GM21576 (cell line): Measurements from ENCODE around the gene KCNQ4.

ENCODE experiments used
- ATAC-seq: cut with Tn5 transposase; IDR thresholded peaks from one replicate; pipeline ENCODE4 v1.9.1; 2021; ENCODE audit warnings: mild to moderate bottlenecking, moderate library complexity; ENCODE audit not compliant: unreplicated experiment

Gene KCNQ4

DNA sequence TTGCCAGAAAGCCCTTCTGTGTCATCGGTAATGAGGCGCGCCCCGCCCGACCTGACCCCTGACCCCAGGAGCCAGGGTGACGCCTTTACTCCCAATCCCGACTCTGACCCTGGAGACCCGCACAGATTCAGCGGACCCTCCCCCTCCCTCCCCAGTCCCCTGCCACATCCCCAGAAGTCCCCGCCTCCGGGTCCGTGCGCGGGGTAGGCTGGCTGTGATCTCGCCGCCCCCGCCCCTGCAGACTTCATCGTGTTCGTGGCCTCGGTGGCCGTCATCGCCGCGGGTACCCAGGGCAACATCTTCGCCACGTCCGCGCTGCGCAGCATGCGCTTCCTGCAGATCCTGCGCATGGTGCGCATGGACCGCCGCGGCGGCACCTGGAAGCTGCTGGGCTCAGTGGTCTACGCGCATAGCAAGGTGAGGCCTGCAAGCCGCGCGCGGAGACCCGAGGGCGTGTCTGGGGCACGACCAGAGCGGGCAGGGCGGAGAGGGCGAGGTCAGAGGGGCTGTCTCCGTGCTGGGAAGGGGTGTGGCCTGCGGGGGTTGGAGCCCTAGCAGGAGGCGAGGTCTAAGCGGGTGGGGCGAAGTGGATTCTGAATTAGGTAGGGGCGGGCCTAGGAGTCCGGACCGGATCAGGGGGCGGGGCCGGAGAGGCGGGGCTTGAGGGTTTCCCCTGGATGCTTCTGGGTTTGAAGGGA is 34.8 kb downstream of the KCNQ4 start:
- peak; percentile 81 for ATAC-seq

DNA sequence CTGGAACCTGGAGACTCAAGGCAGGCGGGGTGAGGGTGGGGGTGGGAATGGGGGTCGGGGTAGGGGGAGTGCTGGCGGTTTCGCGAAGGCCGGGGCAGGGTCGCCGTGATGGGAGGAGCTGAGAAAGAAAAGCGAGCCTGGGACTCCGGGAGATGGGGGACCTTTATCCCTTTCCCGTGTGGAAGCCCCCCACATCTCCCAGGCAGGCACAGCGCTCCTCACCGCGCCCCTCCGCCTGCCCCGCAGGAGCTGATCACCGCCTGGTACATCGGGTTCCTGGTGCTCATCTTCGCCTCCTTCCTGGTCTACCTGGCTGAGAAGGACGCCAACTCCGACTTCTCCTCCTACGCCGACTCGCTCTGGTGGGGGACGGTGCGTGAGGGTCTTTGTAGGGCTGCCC is 35.5 kb downstream of the KCNQ4 start:
- no peak for ATAC-seq

DNA sequence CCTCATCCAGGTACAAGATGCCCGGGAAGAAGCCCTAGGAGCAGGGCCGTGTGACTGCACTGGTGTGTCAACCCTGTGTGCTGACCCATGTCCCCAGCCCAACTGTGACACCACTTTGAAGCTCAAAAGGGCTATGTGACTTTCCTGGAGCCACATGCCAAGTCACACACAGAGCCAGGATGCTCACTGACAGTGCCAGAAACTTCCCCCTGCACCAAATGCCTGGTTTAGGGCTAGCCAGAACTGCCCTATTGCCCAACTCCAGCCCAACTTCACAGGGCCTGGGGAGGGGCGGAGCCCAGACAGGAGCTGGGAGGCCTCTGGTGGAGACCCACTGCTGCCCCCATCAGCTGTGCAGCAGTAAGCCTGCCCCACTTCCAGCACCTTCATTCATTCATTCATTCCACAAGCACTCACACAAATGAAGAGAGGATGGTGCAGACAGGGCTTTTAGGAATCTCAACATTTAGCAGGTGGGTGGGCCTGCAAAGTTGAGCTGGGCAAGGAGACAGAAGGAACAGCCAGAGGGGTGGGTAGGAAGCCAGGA is 36.7 kb downstream of the KCNQ4 start:
- ATAC-seq = no peak

DNA sequence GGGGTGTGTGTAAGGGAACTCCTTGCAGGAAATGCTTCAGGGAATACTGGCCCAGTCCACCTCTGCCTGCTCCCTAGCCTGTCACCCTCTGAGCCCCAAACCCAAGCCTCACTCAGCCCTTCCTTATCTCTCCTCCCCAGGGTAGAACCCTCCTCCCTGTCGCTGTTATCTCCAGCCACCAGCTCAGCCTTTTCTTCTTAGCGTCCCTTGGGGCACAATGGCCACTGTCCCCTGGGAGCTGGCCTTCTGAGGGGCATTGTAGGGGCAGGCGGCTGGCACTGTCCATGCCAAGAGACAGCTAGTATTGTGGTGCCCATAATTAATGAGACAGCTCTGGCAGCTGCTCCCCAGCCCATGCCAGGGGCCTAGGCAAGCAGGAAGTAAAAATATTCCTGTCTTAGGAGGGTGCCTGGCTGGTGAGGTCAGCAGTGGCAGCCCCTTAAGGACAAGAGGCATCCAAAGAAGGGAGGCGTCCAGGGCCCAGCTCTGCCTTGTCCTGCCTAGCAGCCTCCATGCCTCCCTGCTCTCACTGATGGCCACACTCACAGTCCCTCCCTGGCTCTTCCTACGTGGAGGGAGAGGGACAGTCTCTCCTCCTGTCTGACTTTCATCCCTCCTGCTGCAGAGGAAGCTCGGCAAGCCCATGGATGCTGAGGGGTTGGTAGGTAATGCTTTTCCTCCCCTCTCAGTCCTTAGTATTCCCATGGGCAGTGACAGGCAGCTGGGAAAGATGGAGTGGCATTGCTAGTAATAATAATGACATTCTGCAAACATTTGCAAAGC is 37.5 kb downstream of the KCNQ4 start:
- no peak for ATAC-seq

DNA sequence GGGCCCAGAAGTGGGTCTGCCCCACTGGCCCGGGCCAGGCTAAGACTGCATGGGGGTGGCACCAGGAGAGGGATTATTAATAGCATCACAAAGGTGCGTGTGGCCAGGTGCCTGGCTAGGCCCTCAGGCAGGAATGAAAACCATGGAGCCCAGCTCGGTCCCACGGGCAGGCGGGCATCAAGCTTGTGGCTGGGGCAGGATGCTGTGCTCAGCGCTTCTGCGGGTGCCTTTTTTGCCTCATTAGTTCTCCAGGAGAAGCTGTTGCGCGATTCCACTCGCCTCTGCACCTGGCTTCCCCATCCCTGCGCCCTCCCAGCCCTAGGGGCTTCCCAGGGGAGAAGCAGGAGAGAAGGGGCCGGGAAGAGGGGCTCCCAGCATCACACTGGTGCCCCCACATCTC is 39.3 kb downstream of the KCNQ4 start:
- ATAC-seq = no peak

DNA sequence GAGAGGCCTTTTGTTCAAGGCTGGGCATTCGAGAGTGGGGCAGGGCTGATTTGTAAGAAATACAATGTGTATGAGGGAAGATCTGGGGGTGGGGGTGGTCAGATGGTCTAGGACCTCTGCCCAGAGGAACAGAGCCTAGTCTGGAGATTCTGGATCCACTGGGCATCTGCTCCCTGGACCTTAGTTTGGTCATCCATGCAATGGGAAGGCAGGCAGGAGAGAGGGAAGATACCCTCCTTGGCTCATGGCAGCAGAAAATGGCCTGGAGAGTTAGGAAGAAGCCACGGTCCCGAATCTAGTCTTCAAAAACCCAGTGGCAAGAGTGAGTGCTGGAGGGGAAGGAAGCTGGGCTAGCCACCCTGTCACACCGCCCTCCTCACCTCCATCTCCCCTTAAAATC is 39.8 kb downstream of the KCNQ4 start:
- ATAC-seq = no peak

DNA sequence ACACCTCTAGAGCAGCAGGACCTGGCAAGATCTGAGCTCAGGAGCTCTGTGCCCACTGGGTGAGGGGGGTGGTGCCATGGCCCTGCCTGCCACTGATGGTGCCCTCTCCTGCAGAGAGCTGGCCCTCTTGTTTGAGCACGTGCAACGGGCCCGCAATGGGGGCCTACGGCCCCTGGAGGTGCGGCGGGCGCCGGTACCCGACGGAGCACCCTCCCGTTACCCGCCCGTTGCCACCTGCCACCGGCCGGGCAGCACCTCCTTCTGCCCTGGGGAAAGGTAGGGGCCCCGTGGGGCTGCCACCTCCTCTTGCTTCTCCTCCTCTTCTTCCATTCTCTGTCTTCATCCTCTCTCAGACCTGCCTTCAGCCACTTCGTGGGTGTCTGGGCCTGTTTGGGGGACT is 40.4 kb downstream of the KCNQ4 start:
- ATAC-seq = no peak

DNA sequence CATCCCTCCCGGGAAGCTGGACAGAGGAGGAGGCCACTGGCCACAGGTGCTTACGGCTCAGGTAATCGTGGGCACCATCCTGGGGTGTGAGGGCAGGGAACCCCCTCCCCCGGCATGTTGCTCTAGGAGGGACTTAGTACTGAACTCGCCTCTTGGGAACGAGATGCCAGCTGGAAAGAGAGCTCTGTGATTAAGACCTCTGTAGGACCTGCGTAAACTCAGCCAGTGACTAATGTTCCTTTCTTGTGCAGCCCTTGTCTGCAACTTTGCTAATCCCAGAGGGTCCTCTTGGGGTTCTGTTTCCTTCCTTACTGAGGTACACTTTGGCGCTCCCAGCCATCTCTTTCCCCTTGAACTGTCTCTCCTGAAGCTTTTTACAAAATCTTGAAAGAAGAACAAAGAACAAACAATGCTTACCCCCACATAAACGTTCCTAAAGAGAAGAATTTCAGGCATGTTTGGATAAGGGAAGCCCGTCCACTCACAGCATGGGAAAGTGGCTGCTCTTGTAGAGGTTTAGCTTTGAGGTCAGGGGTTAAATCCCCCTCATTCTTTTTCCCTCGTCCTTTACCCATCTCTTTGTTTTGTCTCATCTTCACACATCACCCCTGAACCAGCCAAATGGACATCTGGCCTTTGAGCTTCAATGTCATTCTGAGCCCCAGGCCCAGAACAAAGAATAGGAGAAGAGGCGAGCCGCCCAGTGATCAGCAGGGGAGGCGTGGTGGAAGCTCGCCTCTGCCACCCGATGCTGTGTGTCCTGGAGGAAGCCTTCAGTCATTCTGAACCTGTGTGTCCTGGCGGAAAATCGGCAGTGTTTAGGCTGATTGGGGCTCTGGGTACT is 41.2 kb downstream of the KCNQ4 start:
- ATAC-seq = no peak

DNA sequence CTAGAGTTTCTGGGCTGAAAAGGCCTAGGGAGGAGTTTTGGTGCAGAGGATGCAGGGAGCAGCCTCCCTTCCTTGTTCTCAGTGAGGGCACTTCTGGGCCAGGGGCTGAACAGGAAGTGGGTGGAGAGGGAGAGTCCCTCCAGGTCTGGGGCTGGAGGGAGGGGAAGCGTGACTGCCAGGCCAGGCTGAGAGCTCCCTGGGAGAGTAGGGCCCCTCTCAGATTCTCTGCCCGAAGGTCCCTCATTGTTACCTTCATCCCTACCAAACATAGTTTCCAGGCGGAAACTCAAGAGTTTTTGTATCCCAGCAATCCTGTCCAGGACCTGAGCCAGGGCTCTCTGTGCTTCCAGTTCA is 41.8 kb downstream of the KCNQ4 start:
- ATAC-seq = no peak

DNA sequence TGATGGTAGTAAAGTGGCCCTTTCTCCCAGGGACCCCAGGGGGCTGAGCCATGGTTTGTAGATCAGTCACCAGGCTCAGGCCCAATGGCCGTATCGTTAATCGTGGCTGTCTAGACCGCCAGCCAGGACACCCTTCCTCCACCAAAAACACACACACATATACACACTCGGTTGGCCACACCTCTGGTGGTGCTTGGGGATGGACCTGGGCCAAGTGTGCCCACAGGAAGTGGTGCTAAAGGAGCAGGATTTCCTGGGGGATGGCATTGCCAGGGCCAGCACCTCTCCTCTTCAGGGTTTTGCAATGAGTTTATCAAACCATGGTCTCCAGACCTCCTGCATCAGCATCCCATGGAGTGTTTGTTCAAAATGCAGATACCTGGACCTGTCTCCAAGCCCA is 42.4 kb downstream of the KCNQ4 start:
- no peak for ATAC-seq

DNA sequence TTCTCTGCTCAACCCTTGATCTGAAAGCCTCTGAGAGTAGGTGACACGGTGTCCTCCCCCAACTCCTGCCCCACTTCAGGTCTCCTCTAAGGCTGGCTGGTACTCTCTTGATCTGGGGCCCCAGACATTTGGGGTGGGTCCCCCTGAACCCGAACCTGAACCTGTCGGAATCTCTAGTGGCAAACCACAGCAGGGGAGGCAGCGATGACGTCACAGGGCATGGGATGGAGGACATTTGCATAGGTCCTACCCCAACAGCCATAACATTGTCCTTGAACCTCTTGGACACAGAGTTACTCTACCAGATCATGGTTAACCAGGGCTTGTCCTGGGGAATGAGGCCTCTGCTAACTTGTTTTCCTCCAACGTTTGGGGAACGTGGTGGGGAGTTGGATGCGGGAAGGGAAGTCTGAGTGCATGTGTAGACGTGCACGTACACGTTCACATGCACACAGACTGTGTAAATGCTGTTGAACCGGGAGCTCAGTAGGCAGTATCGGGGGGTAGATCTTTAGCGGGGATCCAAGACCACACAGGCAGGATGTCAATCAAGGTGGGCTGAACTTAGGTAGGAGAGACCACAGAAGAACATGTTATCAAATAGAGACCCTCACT is 46.2 kb downstream of the KCNQ4 start:
- no peak for ATAC-seq

DNA sequence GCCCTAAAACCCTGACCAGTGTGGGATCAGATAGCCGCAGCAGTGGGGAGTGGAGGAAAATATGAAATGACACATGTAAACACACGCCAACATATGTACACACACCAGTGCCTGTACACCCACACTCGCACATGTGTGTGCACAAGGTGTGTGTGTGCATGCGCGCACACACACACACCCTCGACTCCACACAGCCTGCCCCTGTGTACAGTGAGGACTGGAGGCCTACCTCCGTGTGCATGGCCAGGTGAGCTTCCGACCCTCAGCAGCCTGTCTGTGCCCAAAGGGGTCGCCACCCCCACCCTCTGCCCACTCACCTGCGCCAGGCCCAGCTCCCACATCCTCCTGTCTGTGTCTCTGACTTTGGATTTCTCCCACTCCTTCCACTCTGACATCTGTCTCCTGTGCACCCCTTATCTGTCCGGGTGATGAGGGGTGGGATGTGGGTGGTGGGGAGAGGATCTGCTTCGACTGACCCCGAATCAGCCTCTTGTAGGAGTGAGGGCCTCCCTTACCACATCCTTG is 46.9 kb downstream of the KCNQ4 start:
- ATAC-seq = no peak

DNA sequence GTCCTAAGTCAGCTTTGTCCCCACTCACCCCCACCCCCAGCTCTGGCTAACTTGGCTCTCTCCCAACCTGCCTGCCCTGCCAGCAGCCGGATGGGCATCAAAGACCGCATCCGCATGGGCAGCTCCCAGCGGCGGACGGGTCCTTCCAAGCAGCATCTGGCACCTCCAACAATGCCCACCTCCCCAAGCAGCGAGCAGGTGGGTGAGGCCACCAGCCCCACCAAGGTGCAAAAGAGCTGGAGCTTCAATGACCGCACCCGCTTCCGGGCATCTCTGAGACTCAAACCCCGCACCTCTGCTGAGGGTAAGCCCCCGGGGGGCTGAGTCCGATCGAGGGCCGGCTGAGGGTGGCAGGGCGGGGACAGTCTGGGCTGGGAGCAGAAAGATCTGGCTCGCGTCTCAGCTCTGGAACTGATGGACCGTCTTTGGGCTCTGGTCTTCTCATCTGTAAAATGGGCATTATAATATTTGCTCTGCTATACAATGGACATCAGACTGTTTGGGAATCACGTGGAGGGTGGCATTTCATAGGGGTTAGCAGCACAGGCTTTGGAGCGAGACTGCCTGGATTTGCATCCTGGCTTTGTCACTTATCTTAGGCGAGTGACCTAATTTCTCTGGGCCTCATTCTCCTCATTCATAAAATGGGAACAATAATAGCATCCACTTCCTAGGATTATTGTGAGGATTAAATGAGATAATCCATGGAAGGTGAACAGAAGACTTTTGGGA is 47.6 kb downstream of the KCNQ4 start:
- no peak for ATAC-seq

DNA sequence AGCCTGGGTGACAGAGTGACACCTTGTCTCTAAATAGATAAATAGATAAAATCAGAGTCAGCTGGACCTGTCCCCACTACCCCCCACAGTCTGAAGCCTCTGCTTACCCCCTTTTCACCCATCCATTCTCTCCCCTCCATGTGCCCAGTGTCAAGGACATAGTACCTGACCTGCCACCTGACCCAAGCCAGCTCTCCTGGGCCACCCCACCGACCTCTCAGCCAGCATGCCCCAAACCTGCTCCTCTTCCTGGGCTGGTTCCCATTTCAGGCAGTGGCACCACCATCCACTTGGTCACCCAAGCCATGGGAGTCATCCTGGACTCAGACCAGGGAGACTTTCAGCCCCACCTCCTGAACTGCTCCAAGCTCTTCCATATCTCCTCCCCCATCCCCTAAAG is 50.4 kb downstream of the KCNQ4 start:
- ATAC-seq = no peak

DNA sequence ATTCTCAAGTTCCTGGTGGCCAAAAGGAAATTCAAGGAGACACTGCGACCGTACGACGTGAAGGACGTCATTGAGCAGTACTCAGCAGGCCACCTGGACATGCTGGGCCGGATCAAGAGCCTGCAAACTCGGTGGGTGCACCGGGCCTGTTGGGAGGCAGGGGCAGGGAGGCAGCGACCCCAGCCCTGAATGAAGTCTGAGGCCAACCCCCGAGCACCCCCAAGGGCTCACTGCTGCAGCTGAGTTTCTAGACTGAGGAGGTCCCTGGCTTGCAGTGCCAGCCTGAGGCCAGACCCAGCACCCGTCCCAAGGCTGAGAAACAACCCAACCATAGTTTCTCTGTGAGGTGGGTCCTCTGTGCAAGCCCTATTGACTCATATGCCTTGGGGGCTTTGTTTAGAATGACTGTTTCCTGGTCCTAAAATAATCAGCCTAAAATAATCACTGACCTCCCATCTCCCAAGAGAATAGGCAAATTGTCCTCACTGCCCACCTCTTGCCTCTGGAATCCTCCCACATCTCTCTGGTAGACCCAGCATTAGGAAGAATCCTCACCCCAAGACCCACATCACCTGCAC is 51.5 kb downstream of the KCNQ4 start:
- no peak for ATAC-seq

DNA sequence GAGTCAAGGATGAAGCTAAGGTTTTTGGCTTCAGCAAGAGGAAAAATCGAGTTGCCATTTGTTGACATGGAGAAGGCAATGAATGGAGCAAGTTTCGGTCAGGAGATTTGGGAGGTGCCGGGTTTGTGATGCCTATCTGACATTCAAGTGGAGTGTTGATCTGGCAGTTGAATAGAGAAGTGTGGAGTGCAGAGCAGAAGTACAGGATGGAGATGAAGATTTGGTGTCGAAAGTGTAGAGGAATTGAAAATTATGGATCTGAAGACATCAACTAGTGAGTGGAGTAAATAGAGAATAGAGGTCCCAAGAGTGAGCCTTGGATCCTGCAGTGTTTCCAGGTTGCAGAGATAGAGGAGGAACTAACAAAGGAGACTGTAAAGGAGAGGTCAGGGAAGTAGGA is 52.7 kb downstream of the KCNQ4 start:
- ATAC-seq = no peak

DNA sequence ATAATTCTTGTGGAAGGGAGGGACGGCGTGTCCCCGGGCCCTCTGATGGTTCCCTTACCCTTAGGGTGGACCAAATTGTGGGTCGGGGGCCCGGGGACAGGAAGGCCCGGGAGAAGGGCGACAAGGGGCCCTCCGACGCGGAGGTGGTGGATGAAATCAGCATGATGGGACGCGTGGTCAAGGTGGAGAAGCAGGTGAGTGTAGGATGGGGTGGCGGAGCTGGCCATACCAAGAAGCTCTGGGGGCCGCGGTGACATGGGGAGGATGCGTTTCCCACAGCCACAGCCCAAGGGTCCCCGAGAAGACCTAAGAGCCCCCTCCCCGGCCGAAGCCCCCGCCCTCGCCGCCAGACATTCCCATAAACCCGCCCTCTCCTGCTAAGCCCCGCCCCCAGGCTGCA is 54.0 kb downstream of the KCNQ4 start:
- no peak for ATAC-seq

DNA sequence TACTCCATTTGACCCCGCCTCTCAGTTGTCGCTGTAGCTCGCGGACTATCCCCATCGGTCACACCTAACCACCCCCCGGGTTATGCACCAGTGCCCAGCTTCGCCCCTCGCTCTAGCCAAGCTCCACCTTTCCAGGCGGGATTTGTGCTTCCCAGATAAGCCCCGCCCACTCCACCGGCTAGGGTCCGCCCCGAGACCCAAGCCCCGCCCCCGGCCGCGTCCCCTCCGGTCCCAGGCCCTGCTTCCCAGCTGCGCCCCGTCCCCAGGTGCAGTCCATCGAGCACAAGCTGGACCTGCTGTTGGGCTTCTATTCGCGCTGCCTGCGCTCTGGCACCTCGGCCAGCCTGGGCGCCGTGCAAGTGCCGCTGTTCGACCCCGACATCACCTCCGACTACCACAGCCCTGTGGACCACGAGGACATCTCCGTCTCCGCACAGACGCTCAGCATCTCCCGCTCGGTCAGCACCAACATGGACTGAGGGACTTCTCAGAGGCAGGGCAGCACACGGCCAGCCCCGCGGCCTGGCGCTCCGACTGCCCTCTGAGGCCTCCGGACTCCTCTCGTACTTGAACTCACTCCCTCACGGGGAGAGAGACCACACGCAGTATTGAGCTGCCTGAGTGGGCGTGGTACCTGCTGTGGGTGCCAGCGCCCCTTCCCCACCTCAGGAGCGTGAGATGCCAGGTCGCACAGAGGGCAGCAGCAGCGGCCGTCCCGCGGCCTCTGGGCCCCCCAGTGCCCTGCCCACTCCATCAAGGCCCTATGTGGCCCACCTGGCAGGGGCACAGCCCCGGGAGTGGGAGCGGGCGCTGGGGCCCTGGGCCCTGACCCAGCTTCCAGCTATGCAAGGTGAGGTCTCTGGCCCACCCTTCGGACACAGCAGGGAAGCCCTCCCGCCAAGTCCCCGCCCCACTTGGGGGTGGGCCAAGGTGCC is 54.7 kb downstream of the KCNQ4 start:
- no peak for ATAC-seq
